Activated T-helper 1 cell treated with anti-CD3 and anti-CD28 coated beads, Interleukin-12 subunit alpha, Interleukin-12 subunit beta, Interleukin-2, Interleukin-4 antibody, amounts not matched to agents 30 ng/mL and 10 ng/mL and 1 ng/mL, durations not matched to agents 14 hours and 24 hours and 36 hours (primary cell): Measurements from ENCODE around the gene TPM4. TPM values are rescaled to one million over a fixed set of nuclear protein-coding genes. Genes with fewer than 3 reads are reported as not detected.

Experiments used
- DNase-seq: peaks from one replicate; pipeline ENCODE4 v3.0.0; 2021; ENCODE audit warnings: low spot score
- H3K27ac Mint-ChIP-seq: one replicate; pipeline ENCODE4 v1.8.0; 2021; ENCODE audit warnings: mild to moderate bottlenecking, mixed read lengths
- H3K27me3 Mint-ChIP-seq: one replicate; pipeline ENCODE4 v1.8.0; 2022; ENCODE audit warnings: mild to moderate bottlenecking, moderate library complexity, mixed read lengths; ENCODE audit not compliant: insufficient read depth
- H3K36me3 Mint-ChIP-seq: one replicate; pipeline ENCODE4 v1.8.0; 2021; ENCODE audit warnings: low read depth, mixed read lengths
- H3K4me1 Mint-ChIP-seq: one replicate; pipeline ENCODE4 v1.8.0; 2021; ENCODE audit warnings: low read depth, mixed read lengths
- H3K4me3 Mint-ChIP-seq: one replicate; pipeline ENCODE4 v1.8.0; 2021; ENCODE audit warnings: mild to moderate bottlenecking, moderate library complexity, mixed read lengths
- H3K9me3 Mint-ChIP-seq: one replicate; pipeline ENCODE4 v1.8.0; 2021; ENCODE audit warnings: mixed read lengths
- intact Hi-C: fragments of 100-400 bp; cut with micrococcal nuclease; formaldehyde crosslinking; loops from one replicate; pipeline ENCODE4 v1.15.1; 2024
- total RNA-seq: library from RNA; stranded (reverse); gene quantifications from 2 replicates; pipeline ENCODE4 v1.2.3, GENCODE V29; 2022

Gene TPM4
- total RNA-seq, 1 donor from 2014 or later = 351 TPM

GRCh38 chr19:16134510-16134909, 58.2 kb downstream of the TPM4 start:
- Mint-ChIP-seq H3K4me1 (peaks cover 29% of the 10 kb centered on the region), H3K9me3 (peaks cover 8% of the 10 kb centered on the region), H3K27me3 (no peaks in the 10 kb centered on the region), H3K36me3 (peaks cover 54% of the 10 kb centered on the region), H3K27ac (no peak overlapping the region), H3K4me3 (no peak overlapping the region)
- DNase-seq = no peak
- intact Hi-C loops = no loop called here

- DNase-seq = no peak
- Mint-ChIP-seq H3K36me3 (peaks cover 45% of the 10 kb centered on the region), H3K27ac (no peak overlapping the region), H3K27me3 (no peaks in the 10 kb centered on the region), H3K4me1 (peaks cover 36% of the 10 kb centered on the region), H3K4me3 (no peak overlapping the region), H3K9me3 (peaks cover 8% of the 10 kb centered on the region)
- intact Hi-C loops = no loop called here
Observed at GRCh38 chr19:16135430-16136127, 59.3 kb downstream of the TPM4 start.

GRCh38 chr19:16136185-16136999, 60.1 kb downstream of the TPM4 start:
- DNase-seq = no peak
- Mint-ChIP-seq H3K27me3 (no peaks in the 10 kb centered on the region), H3K4me1 (peaks cover 39% of the 10 kb centered on the region), H3K27ac (no peak overlapping the region), H3K9me3 (peaks cover 4% of the 10 kb centered on the region), H3K4me3 (no peak overlapping the region), H3K36me3 (peaks cover 38% of the 10 kb centered on the region)
- intact Hi-C loops = no loop called here

- Mint-ChIP-seq H3K36me3 (peaks cover 14% of the 10 kb centered on the region), H3K4me1 (peaks cover 54% of the 10 kb centered on the region), H3K27me3 (no peaks in the 10 kb centered on the region), H3K4me3 (peak overlapping the region; percentile 8), H3K9me3 (no peaks in the 10 kb centered on the region), H3K27ac (no peak overlapping the region)
- DNase-seq = no peak
- intact Hi-C loops = no loop called here
Observed at GRCh38 chr19:16139752-16140151, 63.5 kb downstream of the TPM4 start.

- intact Hi-C loops = no loop called here
- H3K4me1 Mint-ChIP-seq = peaks cover 54% of the 10 kb centered on the region
- H3K27ac Mint-ChIP-seq = peak overlapping the region; percentile 74
- no peaks in the 10 kb centered on the region for H3K27me3 Mint-ChIP-seq
- peak overlapping the region; percentile 59 for H3K4me3 Mint-ChIP-seq
- H3K9me3 Mint-ChIP-seq = no peaks in the 10 kb centered on the region
- DNase-seq = no peak
- H3K36me3 Mint-ChIP-seq = peaks cover 12% of the 10 kb centered on the region
Observed at GRCh38 chr19:16141043-16141442, 64.7 kb downstream of the TPM4 start.

GRCh38 chr19:16142032-16142580, 65.8 kb downstream of the TPM4 start:
- Mint-ChIP-seq H3K4me3 (peak overlapping the region; percentile 29), H3K4me1 (peaks cover 51% of the 10 kb centered on the region), H3K27ac (peak overlapping the region; percentile 23), H3K9me3 (no peaks in the 10 kb centered on the region), H3K27me3 (no peaks in the 10 kb centered on the region), H3K36me3 (peaks cover 15% of the 10 kb centered on the region)
- intact Hi-C loops = loop anchor here (2.0 kb wide), 2 partner anchors 23 to 43 kb away; partner anchors contain the start of gene FAM32A
- DNase-seq = no peak

- Mint-ChIP-seq H3K4me1 (peaks cover 51% of the 10 kb centered on the region), H3K36me3 (peaks cover 14% of the 10 kb centered on the region), H3K27ac (peak within 1 kb of the TSS; percentile 97)
Observed at GRCh38 chr19:16143399-16144215, 67.3 kb downstream of the TPM4 start, which contains the start of gene HSH2D. Gene HSH2D (plus strand): TSS chr19:16143685. CDS start chr19:16148751, 5,066 bp downstream.

GRCh38 chr19:16144216-16144581, 67.9 kb downstream of the TPM4 start:
- Mint-ChIP-seq H3K27ac (peak overlapping the region; percentile 97), H3K9me3 (no peaks in the 10 kb centered on the region), H3K27me3 (no peaks in the 10 kb centered on the region), H3K36me3 (peaks cover 17% of the 10 kb centered on the region), H3K4me1 (peaks cover 57% of the 10 kb centered on the region), H3K4me3 (peak overlapping the region; percentile 98)
- no peak for DNase-seq
- intact Hi-C loops = loop anchor here (1.0 kb wide), 1 partner anchor 33 kb away; the partner anchor contains the start of gene RAB8A

More at GRCh38 chr19:16143399-16144215, 67.3 kb downstream of the TPM4 start, which contains the start of gene HSH2D:
- intact Hi-C loops = loop anchor here (1.0 to 2.0 kb wide), 4 partner anchors 17 to 41 kb away; partner anchors contain the start of genes FAM32A and RAB8A
- Mint-ChIP-seq H3K4me3 (peak within 1 kb of the TSS; percentile 98), H3K27me3 (no peaks in the 10 kb centered on the region), H3K9me3 (no peaks in the 10 kb centered on the region)
- DNase-seq = peak; percentile 78

- intact Hi-C loops = no loop called here
- Mint-ChIP-seq H3K9me3 (no peaks in the 10 kb centered on the region), H3K4me3 (peak overlapping the region; percentile 98), H3K4me1 (peaks cover 46% of the 10 kb centered on the region), H3K27me3 (no peaks in the 10 kb centered on the region), H3K27ac (peak overlapping the region; percentile 58), H3K36me3 (peaks cover 17% of the 10 kb centered on the region)
- DNase-seq = no peak
Observed at GRCh38 chr19:16146112-16146511, 69.8 kb downstream of the TPM4 start.

GRCh38 chr19:16148443-16149229, 72.3 kb downstream of the TPM4 start:
- Mint-ChIP-seq H3K27ac (peak overlapping the region; percentile 87), H3K27me3 (no peaks in the 10 kb centered on the region)
- no peak for DNase-seq

More at GRCh38 chr19:16148443-16149229, 72.3 kb downstream of the TPM4 start:
- Mint-ChIP-seq H3K4me3 (peak overlapping the region; percentile 11), H3K4me1 (peaks cover 31% of the 10 kb centered on the region), H3K9me3 (no peaks in the 10 kb centered on the region), H3K36me3 (peaks cover 24% of the 10 kb centered on the region)
- intact Hi-C loops = no loop called here
